Esophagus muscularis mucosa (tissue), 3 donors: ENCODE measurements around the gene SDR39U1.
"Not testable (repeated sequence)": the region's sequence is repeated elsewhere in the genome, so short reads cannot be mapped to it uniquely, and the experiment has no call there.

Experiments used
- CTCF ChIP-seq, 3 experiments: fragments of 200-600 bp in 2 of 3; fragments of 450-650 bp in 1 of 3; sonication (generic) in 2 of 3; IDR thresholded peaks; one replicate each; pipeline ENCODE4 v1.5.1; 2017 to 2019; ENCODE audit warnings: antibody characterized with exemption in 3 of 3, mild to moderate bottlenecking in 2 of 3, moderate library complexity in 1 of 3
- POLR2AphosphoS5 ChIP-seq, 2 donors: sonication (generic); formaldehyde crosslinking; IDR thresholded peaks; one replicate each; pipeline ENCODE4 v1.6.1; 2017; ENCODE audit warnings: antibody characterized with exemption in 2 of 2

- TF ChIP-seq CTCF, POLR2AphosphoS5 (IDR thresholded peaks at IDR 0.05): not testable (repeated sequence)
These were observed 37.4 kb upstream of the SDR39U1 start for GRCh38 chr14:24479999-24480398.
